ENCODE results near the gene GPNMB. TPM values are rescaled to one million over a fixed set of nuclear protein-coding genes. Genes with fewer than 3 reads are reported as not detected.

GPNMB gene
- total RNA-seq, 1 experiment from 2014 or later, result 1.2 TPM

GRCh38 chr7:23214938-23215337 lies 31.6 kb upstream of the GPNMB start:
- Histone ChIP-seq H2BK120ac (ENCODE audit: low read depth, low read length, poor library complexity, severe bottlenecking) (no peak overlapping the region), H3K79me1 (ENCODE audit: insufficient read depth, low read depth, low read length, poor library complexity, severe bottlenecking) (no peaks in the 10 kb centered on the region), H3K79me2 (ENCODE audit: insufficient read depth, low read length) (no peaks in the 10 kb centered on the region), H3K23me2 (ENCODE audit: insufficient read length, low read depth, low read length, poor library complexity, severe bottlenecking) (no peaks in the 10 kb centered on the region), H3K23ac (ENCODE audit: insufficient read length, low read depth, low read length) (no peak overlapping the region), H2AFZ (ENCODE audit: low read length) (no peak overlapping the region), H2BK12ac (ENCODE audit: insufficient read length, low read depth, low read length) (no peak overlapping the region), H3K4me1 (ENCODE audit: insufficient read depth, low read length) (no peaks in the 10 kb centered on the region), H3K4ac (ENCODE audit: low read depth, low read length) (no peak overlapping the region), H4K91ac (ENCODE audit: insufficient read length, low read depth, low read length) (no peak overlapping the region), H3K18ac (ENCODE audit: insufficient read length, low read depth, low read length) (no peak overlapping the region), H3K9me3 (ENCODE audit: control insufficient read depth, low read depth, low read length) (no peaks in the 10 kb centered on the region), H2BK15ac (ENCODE audit: low read depth, low read length) (no peak overlapping the region), H3K56ac (ENCODE audit: insufficient read length, low read depth, low read length) (no peak overlapping the region), H2BK20ac (ENCODE audit: low read depth, low read length, poor library complexity, severe bottlenecking) (no peak overlapping the region), H3K9ac (ENCODE audit: extremely low read depth, insufficient read length, low read length) (no peak overlapping the region), H4K20me1 (ENCODE audit: control insufficient read depth, insufficient read depth, insufficient read length) (no peaks in the 10 kb centered on the region), H2AK5ac (ENCODE audit: insufficient read length, low read length) (no peak overlapping the region), H4K8ac (replicated peaks; ENCODE audit: insufficient read length, low read depth, low read length) (no peak overlapping the region), H3T11ph (ENCODE audit: low read length) (no peak overlapping the region), H2BK5ac (ENCODE audit: insufficient read length, low read length) (no peak overlapping the region), H3K27me3 (ENCODE audit: insufficient read depth, low read length) (no peaks in the 10 kb centered on the region), H3K14ac (ENCODE audit: insufficient read depth, low read length) (no peak overlapping the region), H3K4me2 (ENCODE audit: insufficient read depth, insufficient read length, low read length) (no peak overlapping the region), H3K27ac (ENCODE audit: insufficient read length, low read depth, low read length) (no peak overlapping the region), H4K5ac (ENCODE audit: insufficient read length, low read depth, low read length) (no peak overlapping the region)
- TF ChIP-seq CTCF (conservative IDR thresholded peaks at IDR 0.05), result no peak
- no peak overlapping the region for H3K27ac Mint-ChIP-seq
- H3K36me3 Mint-ChIP-seq (ENCODE audit: insufficient read depth in 1 of 3, low read depth in 3 of 3), result no peaks in the 10 kb centered on the region
- H3K27me3 Mint-ChIP-seq (ENCODE audit: low read depth), result no peaks in the 10 kb centered on the region
- no peak overlapping the region for H3K4me3 Mint-ChIP-seq
- DNase-seq, result no peak
- H3K4me1 Mint-ChIP-seq, result peaks cover 5 to 12% of the 10 kb centered on the region in 2 experiments; a peak in 3 of 4 replicates
- WGBS (ENCODE audit: extremely low coverage, insufficient read length, low lambda C conversion rate), result no CpG with 5 or more reads among the region's 6 CpGs
- no peaks in the 10 kb centered on the region for H3K9me3 Mint-ChIP-seq
